ENCODE data around the gene C16orf46.

Gene C16orf46

GRCh38 chr16:81012974-81013373 lies 64.1 kb downstream of the C16orf46 start:
- Mint-ChIP-seq H3K27ac (no peak overlapping the region), H3K9me3 (no peaks in the 10 kb centered on the region), H3K27me3 (no peaks in the 10 kb centered on the region), H3K36me3 (ENCODE audit: low read depth) (peaks cover 92% of the 10 kb centered on the region), H3K4me1 (ENCODE audit: low read depth) (peaks cover 26% of the 10 kb centered on the region), H3K4me3 (no peak overlapping the region)
- DNase-seq: no peak
